Retina (tissue), 1 donor: ENCODE measurements around the gene C1D.

Experiments used
- DNase-seq: peaks from one replicate; pipeline ENCODE4 v3.0.0-alpha.2; 2016

C1D gene, protein sequence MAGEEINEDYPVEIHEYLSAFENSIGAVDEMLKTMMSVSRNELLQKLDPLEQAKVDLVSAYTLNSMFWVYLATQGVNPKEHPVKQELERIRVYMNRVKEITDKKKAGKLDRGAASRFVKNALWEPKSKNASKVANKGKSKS

DNA sequence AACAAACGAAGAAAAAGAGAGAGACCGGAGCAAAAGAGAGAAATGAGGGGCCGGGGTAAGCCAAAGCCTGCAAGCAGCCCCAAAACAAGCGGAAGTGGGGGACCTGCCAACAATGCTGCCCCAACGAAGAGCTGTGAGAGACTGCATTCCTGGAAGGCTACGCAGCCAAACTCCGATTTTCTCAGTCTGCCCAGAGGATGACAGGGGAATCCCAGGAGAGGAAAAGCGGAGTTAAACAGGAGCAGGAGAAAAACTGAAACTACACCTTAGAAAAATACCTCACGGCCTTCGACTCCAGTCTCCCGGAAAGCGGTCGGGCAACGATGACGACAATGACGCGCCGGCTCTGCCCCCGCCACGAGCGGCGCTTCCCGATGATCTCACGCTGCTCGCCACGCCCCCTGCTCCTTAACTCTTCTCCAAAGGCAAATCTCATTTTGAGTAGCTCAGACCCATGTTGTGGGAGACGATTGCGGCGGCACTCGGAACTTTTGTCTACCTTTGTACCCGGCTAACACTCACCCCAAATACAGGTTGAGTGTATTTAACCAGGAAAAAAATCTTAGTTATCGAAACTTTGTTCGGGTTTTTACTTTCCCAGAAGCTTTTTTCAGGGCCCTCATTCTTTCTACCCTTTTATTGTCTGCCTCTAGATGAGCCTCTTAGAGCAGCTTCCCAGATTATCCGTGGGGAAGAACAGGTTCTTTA, at the start of gene C1D:
TSS of gene C1D (minus strand) at position 325 of the 708 bp plus-strand sequence. CDS start 15,694 bp downstream, outside the sequence.
- peak; percentile 99 for DNase-seq

DNA sequence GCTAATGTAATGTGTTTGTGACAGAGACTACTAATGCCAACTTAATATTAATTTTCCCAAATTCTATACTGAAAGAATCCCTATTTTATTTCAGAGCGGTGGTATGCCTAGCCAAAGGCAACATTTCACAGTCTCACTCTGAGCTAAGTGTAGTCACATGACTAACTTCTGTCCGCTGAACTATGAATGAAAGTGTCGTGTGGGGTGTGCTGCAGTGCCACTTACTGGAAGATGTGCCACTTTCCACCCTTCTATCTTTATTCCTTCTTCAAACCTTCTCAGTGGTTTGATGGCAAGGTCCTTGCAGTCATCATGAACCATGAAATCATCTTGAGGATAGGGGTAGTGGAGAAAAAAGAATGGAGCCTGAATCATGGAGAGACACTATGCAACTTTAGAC, 47.3 kb upstream of the C1D start:
- no peak for DNase-seq

DNA sequence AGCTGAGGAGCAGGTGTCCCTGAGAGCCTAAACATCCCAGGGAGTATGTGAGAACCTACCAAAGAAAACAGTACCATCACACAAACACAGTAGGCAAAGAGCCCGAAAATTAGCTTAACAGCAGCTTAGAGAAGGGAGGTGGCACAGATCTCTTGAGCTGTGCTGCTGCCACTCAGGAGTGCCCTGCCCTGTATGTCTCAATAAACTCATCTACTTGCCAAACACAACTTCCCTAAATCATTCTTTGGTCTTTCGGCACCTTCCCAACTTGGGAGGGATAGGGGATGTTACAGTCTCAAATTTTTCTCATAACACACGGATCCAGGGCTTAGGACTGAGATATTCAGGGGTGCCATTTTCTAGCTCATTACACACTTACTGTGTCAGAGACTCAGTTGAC, 45.3 kb upstream of the C1D start:
- DNase-seq = no peak

DNA sequence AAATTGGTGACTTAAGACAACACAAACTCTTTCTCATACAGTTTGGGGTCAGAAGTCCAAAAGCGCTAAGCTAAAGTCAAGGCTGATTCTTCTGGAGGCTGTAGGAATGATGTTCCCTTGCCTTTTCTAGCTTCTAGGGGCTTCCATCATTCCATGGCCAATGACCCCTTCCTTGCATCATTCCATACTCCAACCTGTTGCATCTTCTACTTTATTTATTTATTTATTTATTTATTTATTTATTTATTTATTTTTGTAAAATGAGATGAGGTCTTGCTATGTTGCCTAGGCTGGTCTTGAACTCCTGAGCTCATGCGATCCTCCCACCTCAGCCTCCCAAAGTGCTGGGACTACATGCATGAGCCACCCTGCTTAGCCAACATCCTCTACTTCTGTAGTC, 44.7 kb upstream of the C1D start:
- DNase-seq = no peak

DNA sequence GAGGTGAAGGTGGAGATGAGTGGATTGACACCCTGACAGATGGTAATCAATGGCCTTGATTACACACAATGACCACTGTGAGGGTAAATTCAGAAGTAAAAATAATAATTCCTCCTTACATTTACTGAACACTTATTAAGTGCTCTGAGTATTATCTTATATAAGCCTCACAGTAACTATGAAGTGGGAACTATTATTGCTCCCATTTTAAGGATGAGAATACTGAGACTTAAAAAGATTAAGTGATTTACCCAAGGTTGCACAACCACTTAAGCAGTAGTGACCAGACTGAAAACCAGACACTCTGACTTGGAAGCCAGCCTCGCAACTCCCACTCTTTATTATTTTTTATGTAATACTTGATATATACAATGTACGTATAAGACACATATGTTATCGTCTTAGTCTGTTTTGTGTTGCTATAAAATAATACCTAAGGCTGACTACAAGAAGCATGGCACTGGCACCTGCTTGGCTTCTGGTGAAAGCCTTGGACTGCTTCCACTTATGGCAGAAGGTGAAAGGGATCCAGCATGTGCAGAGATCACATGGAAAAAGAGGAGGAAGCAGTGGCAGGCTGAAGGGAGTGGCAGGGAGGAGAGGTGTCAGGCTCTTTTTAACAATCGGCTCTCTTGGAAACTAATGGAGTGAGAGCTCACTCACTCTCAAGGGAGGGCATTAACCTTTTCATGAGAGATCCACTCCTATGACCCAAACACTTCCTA, 41.5 kb upstream of the C1D start:
- DNase-seq = no peak

DNA sequence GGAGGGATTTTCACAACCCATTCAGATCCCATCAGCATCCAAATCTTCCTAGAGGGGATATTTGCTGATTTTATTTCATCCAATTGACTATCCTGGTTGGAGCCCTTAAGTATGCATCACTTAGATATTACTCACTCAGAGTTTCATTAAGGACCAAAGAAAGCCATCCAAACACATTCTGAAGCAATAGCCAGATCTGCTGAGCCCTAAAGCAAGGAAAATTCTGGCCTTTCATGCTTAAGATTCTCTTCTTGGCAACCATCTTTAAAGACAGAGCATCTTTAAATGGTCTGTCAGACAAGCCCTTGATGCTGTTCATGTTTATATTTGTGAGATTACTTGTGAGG, 40.9 kb upstream of the C1D start:
- DNase-seq = no peak

DNA sequence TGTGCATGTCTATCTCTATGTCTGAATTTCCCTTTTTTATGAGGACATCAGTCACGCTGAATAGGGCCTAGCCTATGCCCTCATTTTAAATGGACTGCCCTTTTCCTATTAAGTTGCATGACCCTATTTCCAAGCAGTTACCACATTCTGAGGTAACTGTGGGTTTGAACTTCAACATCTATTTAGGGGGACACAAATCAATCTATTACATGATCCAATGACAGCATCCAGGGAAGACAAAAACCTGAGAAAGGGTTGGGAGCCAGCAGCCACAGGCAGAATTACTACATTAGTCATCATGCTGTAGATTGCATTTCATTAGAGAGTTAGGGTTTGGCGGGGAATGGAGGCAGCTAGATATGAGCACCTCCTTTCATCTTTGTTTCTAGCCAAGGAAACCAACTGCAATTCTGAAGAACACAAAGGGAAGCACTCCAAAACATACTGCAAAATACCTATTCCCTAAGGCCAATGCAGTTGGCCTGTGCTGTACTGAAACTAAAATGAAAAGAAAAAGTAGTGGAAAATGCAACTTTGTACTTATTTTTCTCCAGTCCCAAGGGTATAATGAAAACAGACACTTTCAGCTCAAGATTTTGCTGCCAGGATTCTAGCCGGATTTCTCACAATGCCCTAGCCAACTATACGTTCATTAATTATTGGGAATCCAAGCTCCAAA, 40.4 kb upstream of the C1D start:
- DNase-seq = no peak

DNA sequence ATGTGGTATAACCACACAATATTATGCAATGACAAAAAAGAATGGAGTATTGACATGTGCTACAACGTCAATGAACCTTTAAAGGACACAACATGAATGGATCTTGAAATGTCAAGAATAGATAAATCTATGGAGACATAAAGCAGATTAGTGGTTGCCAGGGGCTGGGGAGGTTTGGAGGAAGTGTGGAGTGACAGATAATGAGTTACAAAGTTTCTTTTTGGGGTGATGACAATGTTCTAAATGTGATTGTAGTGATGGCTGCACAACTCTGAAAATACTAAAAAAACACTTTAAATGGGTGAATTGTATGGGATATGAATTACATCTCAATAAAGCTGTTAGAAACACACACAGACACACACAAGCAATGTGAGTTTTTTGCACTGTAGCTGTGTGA, 37.4 kb upstream of the C1D start:
- DNase-seq = no peak

DNA sequence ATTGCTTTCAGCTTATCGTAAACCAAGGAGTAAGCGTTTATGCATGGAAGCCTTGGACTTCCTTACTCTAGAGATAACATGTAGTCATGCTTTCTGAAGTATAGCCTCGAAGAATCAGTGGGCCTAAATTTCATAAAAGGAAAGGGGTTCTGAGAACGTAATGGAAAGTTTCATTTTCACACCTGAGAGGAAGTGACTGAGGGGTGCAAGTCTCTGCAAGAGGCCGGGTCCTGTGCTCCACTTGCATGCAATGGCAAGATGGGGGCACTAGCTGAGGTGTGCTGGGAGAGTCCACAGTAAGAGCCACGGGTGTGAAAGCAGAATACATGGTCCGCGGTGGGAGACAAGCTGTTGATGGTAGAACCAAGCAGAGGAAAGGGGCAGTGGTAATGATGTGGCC, 36.5 kb upstream of the C1D start:
- DNase-seq = no peak

DNA sequence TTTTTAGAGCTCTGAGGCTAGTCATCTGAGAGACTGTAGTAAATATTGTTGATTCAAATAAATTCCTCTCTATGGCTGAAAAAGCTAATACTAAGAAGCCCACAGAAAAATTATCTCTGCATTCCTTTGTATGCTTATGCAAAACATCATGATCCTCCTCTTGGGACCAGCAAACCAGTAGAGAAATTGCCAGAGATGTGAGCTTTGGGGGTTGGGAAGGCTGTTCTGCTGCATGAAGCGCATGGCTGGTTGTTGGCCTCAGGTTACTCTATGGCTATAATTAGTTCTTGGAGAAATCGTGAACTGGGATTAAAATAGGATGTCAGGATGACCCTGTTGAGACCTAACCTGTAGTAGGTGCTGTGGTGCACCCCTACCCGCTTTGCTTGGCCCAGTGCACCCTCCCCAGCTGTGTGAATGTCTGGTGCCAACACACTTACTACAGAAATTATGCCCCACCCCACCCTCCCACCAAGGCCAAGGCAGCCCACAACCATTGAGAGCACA, 35.5 kb upstream of the C1D start:
- no peak for DNase-seq

DNA sequence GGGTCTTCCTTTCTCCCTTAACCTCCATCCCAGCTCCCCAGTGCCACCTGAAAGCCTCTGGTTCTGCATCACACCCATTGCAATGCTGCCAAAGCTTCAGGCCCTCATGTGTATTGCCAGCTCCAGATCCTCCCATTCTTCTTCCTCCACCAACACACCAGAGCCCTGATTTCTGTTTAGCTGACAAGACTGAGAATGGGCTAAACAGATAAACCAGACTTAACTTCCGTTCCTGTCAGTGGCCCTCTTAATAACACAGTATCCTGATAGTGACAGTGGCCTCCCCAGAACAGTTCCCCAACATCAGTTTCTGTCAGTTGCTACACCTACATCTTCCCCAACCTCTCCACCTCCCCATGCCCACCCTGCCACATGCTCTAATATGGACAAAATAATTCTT, 31.3 kb upstream of the C1D start:
- no peak for DNase-seq

DNA sequence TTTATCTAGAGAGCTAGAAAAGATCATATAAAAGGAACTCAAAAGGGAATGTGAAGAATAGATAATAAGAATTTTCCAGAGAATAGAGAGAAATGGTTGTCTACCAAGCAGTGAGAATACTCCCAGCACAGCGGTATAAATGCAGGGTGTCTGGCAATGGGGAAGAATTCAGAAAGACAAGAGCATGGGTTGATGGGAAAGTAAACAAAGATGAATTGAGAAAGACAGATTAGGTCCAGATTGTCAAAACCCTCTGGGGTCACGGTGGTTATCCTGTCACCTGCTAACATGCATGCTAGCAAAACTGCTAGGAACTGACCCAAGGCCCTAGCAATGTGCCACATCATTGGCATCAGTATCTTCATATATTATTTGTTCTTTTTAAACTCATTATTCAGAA, 30.8 kb upstream of the C1D start:
- no peak for DNase-seq

DNA sequence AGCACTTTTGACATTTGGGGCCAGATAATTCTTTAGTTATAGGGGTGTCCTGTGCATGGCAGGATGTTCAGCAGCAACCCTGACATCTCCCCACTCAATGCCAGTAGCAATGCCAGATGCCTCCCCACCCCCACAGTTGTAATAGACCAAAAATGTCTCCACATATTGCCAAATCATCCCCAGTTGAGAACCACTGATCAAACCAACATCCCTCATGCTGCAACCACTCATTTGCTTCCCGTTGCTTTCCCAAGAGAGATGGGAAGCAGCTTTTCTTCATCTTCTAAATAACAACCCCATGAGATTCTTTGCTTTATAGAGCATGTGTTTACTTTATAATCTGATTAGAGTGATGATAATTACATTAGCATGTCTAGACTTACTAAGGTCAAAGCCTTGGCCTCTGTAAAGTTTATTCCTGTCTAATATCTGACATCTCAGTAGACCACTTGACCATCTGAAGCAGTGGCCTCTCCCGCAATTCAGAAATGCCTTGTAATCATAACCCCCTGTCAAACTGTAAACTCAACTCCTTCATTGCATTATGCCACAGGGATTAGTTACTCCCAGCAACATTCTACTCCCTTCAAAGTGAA, 28.7 kb upstream of the C1D start:
- no peak for DNase-seq

DNA sequence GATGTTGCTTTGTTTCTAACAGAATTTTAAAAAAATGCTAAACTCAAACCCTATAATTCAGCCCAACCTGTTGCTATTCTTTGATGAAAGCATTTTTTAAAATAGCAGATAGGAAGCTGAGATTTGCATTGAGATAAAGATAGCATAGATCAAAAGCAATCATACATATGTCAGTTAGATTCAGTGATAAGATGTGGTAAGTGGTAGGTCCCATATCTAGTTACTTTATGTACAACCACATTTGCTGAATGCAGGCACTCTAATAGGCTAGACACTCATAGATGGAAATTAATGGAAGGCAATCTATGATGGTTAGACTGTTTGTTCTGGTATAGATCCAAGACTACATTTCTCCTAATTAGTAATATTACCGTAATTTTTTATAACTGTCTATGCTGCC, 27.2 kb upstream of the C1D start:
- DNase-seq = no peak

DNA sequence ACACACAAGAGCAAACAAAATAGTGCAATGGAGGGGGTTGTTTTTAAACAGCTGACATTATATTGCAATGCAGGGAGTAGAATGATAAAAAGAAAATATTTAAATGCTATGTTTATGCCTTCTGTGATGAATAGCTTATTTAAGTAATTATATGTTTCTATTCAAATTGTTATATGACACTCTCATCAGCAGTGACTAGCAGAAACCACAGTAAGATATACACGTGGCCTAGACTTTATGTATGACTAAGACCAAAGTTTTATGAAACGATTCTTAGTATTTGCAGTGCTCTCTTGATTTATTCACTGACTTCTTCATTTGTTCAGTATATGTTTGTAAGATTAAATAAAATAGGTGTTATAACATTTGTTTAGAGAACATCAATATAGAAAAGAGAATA, 26.1 kb upstream of the C1D start:
- no peak for DNase-seq

DNA sequence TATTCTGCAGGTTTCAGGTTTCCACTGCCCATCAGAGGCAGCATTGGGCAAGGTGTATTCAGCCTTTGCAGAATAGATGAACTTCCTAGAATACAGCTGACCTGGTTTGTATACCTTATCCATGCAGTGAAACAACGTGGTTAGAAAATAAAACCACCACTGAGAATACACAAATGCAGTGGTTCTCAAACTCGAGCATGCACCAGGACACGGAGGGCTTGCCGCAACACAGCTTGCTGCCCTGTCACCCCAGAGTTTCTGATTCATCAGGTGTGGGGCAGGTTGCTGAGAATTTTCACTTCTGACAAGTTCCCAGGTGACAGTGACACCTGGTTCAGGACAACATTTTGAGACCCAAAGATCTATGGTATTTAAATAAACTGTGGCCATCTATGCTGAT, 23.4 kb upstream of the C1D start:
- DNase-seq = no peak

DNA sequence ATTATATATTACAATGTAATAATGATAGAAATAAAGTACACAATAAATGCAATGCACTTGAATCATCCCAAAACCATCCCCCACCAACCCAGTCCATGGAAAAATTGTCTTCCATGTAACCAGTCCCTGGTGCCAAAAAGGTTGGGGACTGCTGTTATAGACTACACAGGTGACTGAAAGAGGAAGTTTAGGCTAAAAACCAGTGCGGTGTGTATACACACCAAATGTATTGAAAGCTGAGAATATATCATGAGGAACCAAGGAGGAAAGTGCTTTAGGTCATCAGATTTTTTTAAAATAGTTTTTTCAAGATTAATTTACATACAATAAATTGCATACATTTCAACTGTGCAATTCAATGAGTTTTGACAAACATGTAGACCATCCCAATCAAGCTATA, 20.5 kb upstream of the C1D start:
- no peak for DNase-seq

DNA sequence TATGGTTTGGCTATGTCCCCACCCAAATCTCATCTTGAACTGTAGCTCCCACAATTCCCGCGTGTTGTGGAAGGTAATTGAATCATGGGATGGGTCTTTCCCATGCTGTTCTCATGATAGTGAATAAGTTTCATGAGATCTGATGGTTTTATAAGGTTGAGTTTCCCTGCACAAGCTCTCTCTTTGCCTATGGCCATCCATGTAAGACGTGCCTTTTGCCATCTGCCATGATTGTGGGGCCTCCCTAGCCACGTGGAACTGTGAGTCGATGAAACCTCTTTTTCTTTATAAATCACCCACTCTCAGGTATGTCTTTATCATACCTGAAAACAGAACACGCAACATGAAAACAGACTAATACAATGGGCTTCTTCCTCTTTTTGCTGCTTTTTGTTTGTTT, 11.2 kb upstream of the C1D start:
- no peak for DNase-seq

DNA sequence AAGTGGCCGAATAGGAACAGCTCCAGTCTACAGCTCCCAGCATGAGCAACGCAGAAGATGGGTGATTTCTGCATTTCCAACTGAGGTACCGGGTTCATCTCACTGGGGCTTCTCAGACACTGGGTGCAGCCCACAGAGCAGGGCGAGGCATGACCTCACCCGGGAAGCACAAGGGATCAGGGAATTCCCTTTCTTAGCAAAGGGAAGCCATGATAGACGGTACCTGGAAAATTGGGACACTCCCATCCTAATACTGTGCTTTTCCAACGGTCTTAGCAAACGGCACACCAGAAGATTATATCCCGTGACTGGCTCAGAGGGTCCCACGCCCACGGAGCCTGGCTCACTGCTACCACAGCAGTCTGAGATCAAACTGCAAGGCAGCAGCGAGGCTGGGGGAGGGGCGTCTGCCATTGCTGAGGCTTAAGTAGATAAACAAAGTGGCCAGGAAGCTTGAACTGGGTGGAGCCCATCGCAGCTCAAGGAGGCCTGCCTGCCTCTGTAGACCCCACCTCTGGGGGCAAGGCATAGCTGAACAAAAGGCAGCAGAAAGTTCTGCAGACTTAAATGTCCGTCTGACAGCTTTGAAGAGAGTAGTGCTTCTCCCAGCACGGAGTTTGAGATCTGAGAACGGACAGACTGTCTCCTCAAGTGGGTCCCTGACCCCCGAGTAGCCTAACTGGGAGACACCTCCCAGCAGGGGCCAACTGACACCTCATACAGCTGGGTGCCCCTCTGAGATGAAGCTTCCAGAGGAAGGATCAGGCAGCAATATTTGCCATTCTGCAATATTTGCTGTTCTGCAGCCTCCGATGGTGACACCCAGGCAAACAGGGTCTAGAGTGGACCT, 1.2 kb upstream of the C1D start:
- peak; percentile 5 for DNase-seq

DNA sequence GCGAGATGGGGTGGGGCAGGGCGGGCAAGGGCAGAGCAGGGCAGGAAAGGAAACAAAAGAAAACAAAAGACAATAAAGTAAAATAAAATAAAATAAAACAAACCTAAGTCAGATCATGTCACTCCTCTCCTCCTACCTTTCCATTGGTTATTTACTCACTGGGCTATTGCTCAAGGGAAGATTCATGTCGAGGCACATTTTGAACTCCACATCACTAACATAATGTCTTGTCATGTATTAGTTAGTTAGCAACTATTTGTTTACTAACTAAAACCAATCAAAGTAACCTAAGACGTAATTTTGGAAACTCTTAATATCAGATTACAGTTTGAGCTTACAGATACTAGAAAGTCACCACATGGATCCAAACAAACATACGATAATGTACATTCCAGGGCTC, 2.2 kb downstream of the C1D start:
- DNase-seq = no peak

DNA sequence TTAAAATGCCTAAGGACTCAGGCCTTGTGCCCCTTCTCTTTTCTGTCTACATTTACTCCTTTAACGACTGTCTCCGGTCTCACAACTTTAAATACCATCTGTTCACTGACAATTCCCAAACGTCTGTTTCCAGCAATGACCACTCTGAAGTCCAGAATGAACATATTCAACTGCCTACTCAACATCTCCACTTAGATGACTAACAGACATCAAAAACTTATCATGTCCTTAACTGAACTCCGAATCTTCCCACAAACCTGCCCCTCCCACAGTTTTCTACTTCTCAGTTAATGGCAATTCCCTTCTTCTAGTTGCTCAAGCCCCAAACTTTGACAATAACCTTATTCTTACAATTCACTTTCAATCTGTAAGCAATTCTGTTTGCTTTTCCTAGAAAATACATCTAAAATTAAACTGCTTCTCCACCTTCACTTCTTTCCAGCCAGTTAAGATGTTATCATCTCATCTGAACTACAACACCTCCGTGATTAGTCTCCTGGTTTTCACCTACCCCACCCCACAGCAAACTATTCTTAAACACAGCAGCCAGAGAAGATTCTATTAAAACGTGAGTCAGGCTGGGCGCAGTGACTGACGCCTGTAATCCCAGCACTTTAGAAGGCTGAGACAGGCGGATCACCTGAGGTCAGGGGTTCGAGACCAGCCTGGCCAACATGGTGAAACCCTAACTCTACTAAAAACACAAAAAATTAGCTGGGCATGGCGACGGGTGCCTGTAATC, 2.8 kb downstream of the C1D start:
- DNase-seq = no peak
